HepG2 (cell line): ENCODE results near the gene GGACT. TPM values are rescaled to one million over a fixed set of nuclear protein-coding genes. Genes with fewer than 3 reads are reported as not detected.

Experiments
- FOSL1 ChIP-seq: sonication (generic); formaldehyde crosslinking; IDR thresholded peaks from 2 replicates; pipeline ENCODE4 v1.9.0; 2021; ENCODE audit warnings: missing genetic modification reagents, borderline replicate concordance
- HMGA1 ChIP-seq: sonication (generic); formaldehyde crosslinking; conservative IDR thresholded peaks from 2 replicates; pipeline ENCODE4 v1.4.0; 2020; ENCODE audit warnings: missing genetic modification reagents
- HNF4A ChIP-seq: sonication (generic); formaldehyde crosslinking; IDR thresholded peaks from 2 replicates; pipeline ENCODE4 v1.4.0; 2020; ENCODE audit warnings: missing genetic modification reagents
- JARID2 ChIP-seq: sonication (generic); formaldehyde crosslinking; IDR thresholded peaks from 2 replicates; pipeline ENCODE4 v1.8.1; 2023; ENCODE audit warnings: missing genetic modification reagents, inconsistent platforms; ENCODE audit not compliant: insufficient replicate concordance
- KMT2A ChIP-seq: sonication (generic); formaldehyde crosslinking; IDR thresholded peaks from 2 replicates; pipeline ENCODE4 v1.4.0; 2020; ENCODE audit warnings: missing genetic modification reagents
- PCBP1 ChIP-seq: fragments of 200-400 bp; formaldehyde crosslinking; IDR thresholded peaks from 2 replicates; pipeline ENCODE4 v1.6.1; 2017; ENCODE audit warnings: mild to moderate bottlenecking, low read depth, low read length, borderline replicate concordance
- SMAD3 ChIP-seq: sonication (generic); formaldehyde crosslinking; IDR thresholded peaks from 2 replicates; pipeline ENCODE4 v1.4.0; 2020; ENCODE audit warnings: missing genetic modification reagents
- TBX2 ChIP-seq: sonication (generic); formaldehyde crosslinking; IDR thresholded peaks from 2 replicates; pipeline ENCODE4 v1.5.0; 2020; ENCODE audit warnings: missing genetic modification reagents, mild to moderate bottlenecking, borderline replicate concordance
- THAP11 ChIP-seq: IDR thresholded peaks from 2 replicates; pipeline ENCODE4 v1.6.1; 2016; ENCODE audit warnings: missing biosample characterization, missing genetic modification reagents
- ZNF207 ChIP-seq: fragments of 450-650 bp; IDR thresholded peaks from 2 replicates; pipeline ENCODE4 v1.6.1; 2016; ENCODE audit warnings: antibody characterized with exemption, borderline replicate concordance
- ZNF616 ChIP-seq: sonication (generic); formaldehyde crosslinking; IDR thresholded peaks from 2 replicates; pipeline ENCODE4 v1.5.0; 2020; ENCODE audit warnings: low read depth, mild to moderate bottlenecking, missing genetic modification reagents
- polyA plus RNA-seq, 8 experiments: library from polyadenylated mRNA; depleted of rRNA in 3 of 8; stranded (reverse) in 7 of 8; unstranded in 1 of 8; fragments of >200 nt; fragmentation: Illumina TruSeq in 4 of 8; extraction: Trizol in 4 of 8; gene quantifications; 2 replicates each; pipeline versions ENCODE4 v1.2.1 to v1.2.3, GENCODE V29; 2011 to 2016; ENCODE audit warnings: low read depth in 4 of 8, missing spikeins in 1 of 8, mixed read lengths in 1 of 8; ENCODE audit not compliant: insufficient read depth in 1 of 8
- total RNA-seq, 5 experiments: library from RNA; depleted of rRNA; stranded (reverse); fragments of >200 nt; fragmentation: Illumina TruSeq; extraction: Trizol; gene quantifications; 2 replicates each; pipeline ENCODE4 v1.2.3, GENCODE V29; 2016; ENCODE audit warnings: low read depth in 1 of 5
- TF ChIP-seq, protein P1 (sequence below): sonication (generic); formaldehyde crosslinking; IDR thresholded peaks from 2 replicates; pipeline ENCODE4 v1.4.0; 2020; ENCODE audit warnings: low read depth, mild to moderate bottlenecking, missing genetic modification reagents
- TF ChIP-seq, protein P2 (sequence below): sonication (generic); formaldehyde crosslinking; IDR thresholded peaks from 2 replicates; pipeline ENCODE4 v1.4.0; 2020; ENCODE audit warnings: missing genetic modification reagents, mild to moderate bottlenecking, borderline replicate concordance
- TF ChIP-seq, protein P3 (sequence below): sonication (generic); formaldehyde crosslinking; IDR thresholded peaks from 2 replicates; pipeline ENCODE4 v1.5.0; 2020; ENCODE audit warnings: missing genetic modification reagents, mild to moderate bottlenecking, borderline replicate concordance
- TF ChIP-seq, protein P4 (sequence below): sonication (generic); formaldehyde crosslinking; IDR thresholded peaks from 2 replicates; pipeline ENCODE4 v1.4.0; 2020; ENCODE audit warnings: mild to moderate bottlenecking, missing genetic modification reagents, borderline replicate concordance
- TF ChIP-seq, protein P5 (sequence below): sonication (generic); formaldehyde crosslinking; IDR thresholded peaks from 2 replicates; pipeline ENCODE4 v1.9.0; 2021; ENCODE audit warnings: missing genetic modification reagents, borderline replicate concordance

The GGACT gene
- total and polyA plus RNA-seq, 2 of the 13 experiments (the other 11 are each of a cell fraction or from before 2014, with no cell fraction given): 1.7 to 1.9 TPM

DNA sequence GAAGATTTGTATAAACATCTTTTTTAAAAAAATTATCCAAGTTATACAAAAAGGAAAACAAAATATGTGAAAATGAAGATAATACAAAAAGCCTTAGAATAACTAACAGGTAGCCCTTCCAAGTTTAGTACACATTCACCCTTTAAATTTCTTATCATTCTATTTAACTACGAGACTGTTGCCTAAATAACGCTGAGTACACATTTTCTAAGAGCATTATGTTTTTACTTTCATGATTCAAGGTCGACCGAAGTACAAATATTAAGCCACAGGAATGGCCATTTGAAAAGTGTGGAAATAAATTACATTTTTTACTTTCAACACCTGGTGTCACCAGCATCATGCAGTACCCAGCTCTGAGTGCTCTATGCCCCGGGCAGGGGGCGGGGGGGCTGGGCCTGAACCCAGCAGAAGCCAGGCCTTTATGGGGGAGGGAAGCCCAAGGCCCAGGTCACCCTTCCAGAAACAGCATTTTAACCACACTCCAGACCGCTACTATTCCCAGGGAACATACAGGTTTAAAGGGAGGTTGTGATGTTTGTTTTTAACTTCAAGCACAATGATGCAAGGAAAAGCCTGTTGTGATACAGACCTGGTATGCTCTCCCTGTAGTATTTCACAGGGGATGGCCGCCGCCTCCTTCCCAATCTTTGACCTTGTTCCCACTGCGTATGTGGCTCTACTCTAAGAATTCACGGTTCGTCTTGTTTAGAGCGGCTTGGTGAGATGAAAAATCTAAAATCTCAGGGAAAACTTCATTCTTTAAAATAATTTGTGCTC lies 24.0 kb downstream of the GGACT start (continued):
- TF ChIP-seq, protein P1, sequence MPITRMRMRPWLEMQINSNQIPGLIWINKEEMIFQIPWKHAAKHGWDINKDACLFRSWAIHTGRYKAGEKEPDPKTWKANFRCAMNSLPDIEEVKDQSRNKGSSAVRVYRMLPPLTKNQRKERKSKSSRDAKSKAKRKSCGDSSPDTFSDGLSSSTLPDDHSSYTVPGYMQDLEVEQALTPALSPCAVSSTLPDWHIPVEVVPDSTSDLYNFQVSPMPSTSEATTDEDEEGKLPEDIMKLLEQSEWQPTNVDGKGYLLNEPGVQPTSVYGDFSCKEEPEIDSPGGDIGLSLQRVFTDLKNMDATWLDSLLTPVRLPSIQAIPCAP (CRISPR knock-in tag): no peak
- TF ChIP-seq, protein P2, sequence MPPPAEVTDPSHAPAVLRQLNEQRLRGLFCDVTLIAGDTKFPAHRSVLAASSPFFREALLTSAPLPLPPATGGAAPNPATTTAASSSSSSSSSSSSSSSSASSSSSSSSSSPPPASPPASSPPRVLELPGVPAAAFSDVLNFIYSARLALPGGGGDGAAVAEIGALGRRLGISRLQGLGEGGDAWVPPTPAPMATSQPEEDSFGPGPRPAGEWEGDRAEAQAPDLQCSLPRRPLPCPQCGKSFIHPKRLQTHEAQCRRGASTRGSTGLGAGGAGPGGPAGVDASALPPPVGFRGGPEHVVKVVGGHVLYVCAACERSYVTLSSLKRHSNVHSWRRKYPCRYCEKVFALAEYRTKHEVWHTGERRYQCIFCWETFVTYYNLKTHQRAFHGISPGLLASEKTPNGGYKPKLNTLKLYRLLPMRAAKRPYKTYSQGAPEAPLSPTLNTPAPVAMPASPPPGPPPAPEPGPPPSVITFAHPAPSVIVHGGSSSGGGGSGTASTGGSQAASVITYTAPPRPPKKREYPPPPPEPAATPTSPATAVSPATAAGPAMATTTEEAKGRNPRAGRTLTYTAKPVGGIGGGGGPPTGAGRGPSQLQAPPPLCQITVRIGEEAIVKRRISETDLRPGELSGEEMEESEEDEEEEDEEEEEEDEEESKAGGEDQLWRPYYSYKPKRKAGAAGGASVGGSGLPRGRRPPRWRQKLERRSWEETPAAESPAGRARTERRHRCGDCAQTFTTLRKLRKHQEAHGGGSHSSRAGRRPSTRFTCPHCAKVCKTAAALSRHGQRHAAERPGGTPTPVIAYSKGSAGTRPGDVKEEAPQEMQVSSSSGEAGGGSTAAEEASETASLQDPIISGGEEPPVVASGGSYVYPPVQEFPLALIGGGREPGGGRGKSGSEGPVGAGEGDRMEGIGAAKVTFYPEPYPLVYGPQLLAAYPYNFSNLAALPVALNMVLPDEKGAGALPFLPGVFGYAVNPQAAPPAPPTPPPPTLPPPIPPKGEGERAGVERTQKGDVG: no peak
- TF ChIP-seq HNF4A (peak; percentile 78), HMGA1 (CRISPR knock-in tag) (no peak), PCBP1 (no peak), JARID2 (CRISPR knock-in tag) (no peak), ZNF616 (CRISPR knock-in tag) (no peak), FOSL1 (CRISPR knock-in tag) (no peak), ZNF207 (no peak), TBX2 (CRISPR knock-in tag) (peak; percentile 30; the same call in 1 of the 2 replicates), KMT2A (CRISPR knock-in tag) (no peak), THAP11 (CRISPR knock-in tag) (peak; percentile 14; the same call in 1 of the 2 replicates), SMAD3 (CRISPR knock-in tag) (no peak)
- TF ChIP-seq, protein P3, sequence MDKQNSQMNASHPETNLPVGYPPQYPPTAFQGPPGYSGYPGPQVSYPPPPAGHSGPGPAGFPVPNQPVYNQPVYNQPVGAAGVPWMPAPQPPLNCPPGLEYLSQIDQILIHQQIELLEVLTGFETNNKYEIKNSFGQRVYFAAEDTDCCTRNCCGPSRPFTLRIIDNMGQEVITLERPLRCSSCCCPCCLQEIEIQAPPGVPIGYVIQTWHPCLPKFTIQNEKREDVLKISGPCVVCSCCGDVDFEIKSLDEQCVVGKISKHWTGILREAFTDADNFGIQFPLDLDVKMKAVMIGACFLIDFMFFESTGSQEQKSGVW (CRISPR knock-in tag): no peak
- TF ChIP-seq, protein P4, sequence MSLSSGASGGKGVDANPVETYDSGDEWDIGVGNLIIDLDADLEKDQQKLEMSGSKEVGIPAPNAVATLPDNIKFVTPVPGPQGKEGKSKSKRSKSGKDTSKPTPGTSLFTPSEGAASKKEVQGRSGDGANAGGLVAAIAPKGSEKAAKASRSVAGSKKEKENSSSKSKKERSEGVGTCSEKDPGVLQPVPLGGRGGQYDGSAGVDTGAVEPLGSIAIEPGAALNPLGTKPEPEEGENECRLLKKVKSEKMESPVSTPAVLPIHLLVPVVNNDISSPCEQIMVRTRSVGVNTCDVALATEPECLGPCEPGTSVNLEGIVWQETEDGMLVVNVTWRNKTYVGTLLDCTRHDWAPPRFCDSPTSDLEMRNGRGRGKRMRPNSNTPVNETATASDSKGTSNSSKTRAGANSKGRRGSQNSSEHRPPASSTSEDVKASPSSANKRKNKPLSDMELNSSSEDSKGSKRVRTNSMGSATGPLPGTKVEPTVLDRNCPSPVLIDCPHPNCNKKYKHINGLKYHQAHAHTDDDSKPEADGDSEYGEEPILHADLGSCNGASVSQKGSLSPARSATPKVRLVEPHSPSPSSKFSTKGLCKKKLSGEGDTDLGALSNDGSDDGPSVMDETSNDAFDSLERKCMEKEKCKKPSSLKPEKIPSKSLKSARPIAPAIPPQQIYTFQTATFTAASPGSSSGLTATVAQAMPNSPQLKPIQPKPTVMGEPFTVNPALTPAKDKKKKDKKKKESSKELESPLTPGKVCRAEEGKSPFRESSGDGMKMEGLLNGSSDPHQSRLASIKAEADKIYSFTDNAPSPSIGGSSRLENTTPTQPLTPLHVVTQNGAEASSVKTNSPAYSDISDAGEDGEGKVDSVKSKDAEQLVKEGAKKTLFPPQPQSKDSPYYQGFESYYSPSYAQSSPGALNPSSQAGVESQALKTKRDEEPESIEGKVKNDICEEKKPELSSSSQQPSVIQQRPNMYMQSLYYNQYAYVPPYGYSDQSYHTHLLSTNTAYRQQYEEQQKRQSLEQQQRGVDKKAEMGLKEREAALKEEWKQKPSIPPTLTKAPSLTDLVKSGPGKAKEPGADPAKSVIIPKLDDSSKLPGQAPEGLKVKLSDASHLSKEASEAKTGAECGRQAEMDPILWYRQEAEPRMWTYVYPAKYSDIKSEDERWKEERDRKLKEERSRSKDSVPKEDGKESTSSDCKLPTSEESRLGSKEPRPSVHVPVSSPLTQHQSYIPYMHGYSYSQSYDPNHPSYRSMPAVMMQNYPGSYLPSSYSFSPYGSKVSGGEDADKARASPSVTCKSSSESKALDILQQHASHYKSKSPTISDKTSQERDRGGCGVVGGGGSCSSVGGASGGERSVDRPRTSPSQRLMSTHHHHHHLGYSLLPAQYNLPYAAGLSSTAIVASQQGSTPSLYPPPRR (CRISPR knock-in tag): no peak
- TF ChIP-seq, protein P5, sequence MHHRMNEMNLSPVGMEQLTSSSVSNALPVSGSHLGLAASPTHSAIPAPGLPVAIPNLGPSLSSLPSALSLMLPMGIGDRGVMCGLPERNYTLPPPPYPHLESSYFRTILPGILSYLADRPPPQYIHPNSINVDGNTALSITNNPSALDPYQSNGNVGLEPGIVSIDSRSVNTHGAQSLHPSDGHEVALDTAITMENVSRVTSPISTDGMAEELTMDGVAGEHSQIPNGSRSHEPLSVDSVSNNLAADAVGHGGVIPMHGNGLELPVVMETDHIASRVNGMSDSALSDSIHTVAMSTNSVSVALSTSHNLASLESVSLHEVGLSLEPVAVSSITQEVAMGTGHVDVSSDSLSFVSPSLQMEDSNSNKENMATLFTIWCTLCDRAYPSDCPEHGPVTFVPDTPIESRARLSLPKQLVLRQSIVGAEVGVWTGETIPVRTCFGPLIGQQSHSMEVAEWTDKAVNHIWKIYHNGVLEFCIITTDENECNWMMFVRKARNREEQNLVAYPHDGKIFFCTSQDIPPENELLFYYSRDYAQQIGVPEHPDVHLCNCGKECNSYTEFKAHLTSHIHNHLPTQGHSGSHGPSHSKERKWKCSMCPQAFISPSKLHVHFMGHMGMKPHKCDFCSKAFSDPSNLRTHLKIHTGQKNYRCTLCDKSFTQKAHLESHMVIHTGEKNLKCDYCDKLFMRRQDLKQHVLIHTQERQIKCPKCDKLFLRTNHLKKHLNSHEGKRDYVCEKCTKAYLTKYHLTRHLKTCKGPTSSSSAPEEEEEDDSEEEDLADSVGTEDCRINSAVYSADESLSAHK (CRISPR knock-in tag): no peak
